ENCODE measurements around the gene LRRC37A3. TPM values are rescaled to one million over a fixed set of nuclear protein-coding genes. Genes with fewer than 3 reads are reported as not detected.
"Not testable (repeated sequence)": the region's sequence is repeated elsewhere in the genome, so short reads cannot be mapped to it uniquely, and the experiment has no call there.

The LRRC37A3 gene
- total and polyA plus RNA-seq, 2 of the 13 experiments (the other 11 are each of a cell fraction or from before 2014, with no cell fraction given) = 0.62 to 1.1 TPM

GRCh38 chr17:64919289-64920025, at the start of gene LRRC37A3 (continued):
- TF ChIP-seq ZNF142 (CRISPR knock-in tag; IDR thresholded peaks at IDR 0.05) = peak; percentile 40
- peak; percentile 98 for TF ChIP-seq BHLHE40 (IDR thresholded peaks at IDR 0.05; ENCODE audit: low read length)
- peak; percentile 89; the same call in 1 of the 2 replicates for TF ChIP-seq ZMAT3 (CRISPR knock-in tag; conservative IDR thresholded peaks at IDR 0.05)
- TF ChIP-seq STAT5B (CRISPR knock-in tag; IDR thresholded peaks at IDR 0.05) = peak; percentile 85; the same call in 1 of the 2 replicates
- peak; percentile 78; the same call in 1 of the 2 replicates for TF ChIP-seq ZIK1 (CRISPR knock-in tag; IDR thresholded peaks at IDR 0.05; ENCODE audit: borderline replicate concordance, low read depth)
- peak; percentile 45; the same call in 1 of the 2 replicates for TF ChIP-seq HBP1 (CRISPR knock-in tag; IDR thresholded peaks at IDR 0.05; ENCODE audit: low read depth)
- peak; percentile 89 for TF ChIP-seq SAP130 (CRISPR knock-in tag; IDR thresholded peaks at IDR 0.05; ENCODE audit: low read depth)
- TF ChIP-seq KLF16 (CRISPR knock-in tag; IDR thresholded peaks at IDR 0.05) = peak in 1 of 2 experiments; percentile 73; a peak in 2 of 4 replicates
- TF ChIP-seq USF2 (IDR thresholded peaks at IDR 0.05; ENCODE audit: low read depth, low read length) = peak; percentile 84
- peak; percentile 89; the same call in 1 of the 2 replicates for TF ChIP-seq USF2 (CRISPR knock-in tag; IDR thresholded peaks at IDR 0.05; ENCODE audit: borderline replicate concordance)
- 0 out of 2 replicates have a peak, but pooled peaks have one; percentile 41 for TF ChIP-seq CREB1 (IDR thresholded peaks at IDR 0.05)
- TF ChIP-seq CREB1 (CRISPR knock-in tag; IDR thresholded peaks at IDR 0.05) = not testable (repeated sequence)
- TF ChIP-seq ZNF546 (CRISPR knock-in tag; conservative IDR thresholded peaks at IDR 0.05) = 0 out of 2 replicates have a peak, but pooled peaks have one; percentile 25
- TF ChIP-seq CREB3 (CRISPR knock-in tag; IDR thresholded peaks at IDR 0.05) = 0 out of 2 replicates have a peak, but pooled peaks have one; percentile 60
- peak; percentile 7; the same call in 1 of the 2 replicates for TF ChIP-seq HNF4G (IDR thresholded peaks at IDR 0.05; ENCODE audit: borderline replicate concordance, low read depth, low read length)
- TF ChIP-seq HNF4G (CRISPR knock-in tag; IDR thresholded peaks at IDR 0.05; ENCODE audit: borderline replicate concordance, low read depth) = peak; percentile 42; the same call in 1 of the 2 replicates
- peak; percentile 63; the same call in 1 of the 2 replicates for TF ChIP-seq RFXAP (CRISPR knock-in tag; IDR thresholded peaks at IDR 0.05; ENCODE audit: borderline replicate concordance)
- TF ChIP-seq ZNF580 (CRISPR knock-in tag; IDR thresholded peaks at IDR 0.05; ENCODE audit: borderline replicate concordance, low read depth) = peak; percentile 89

All from HepG2 (cell line).